ENCODE data around the gene ACBD5. TPM values are rescaled to one million over a fixed set of nuclear protein-coding genes. Genes with fewer than 3 reads are reported as not detected.
"Not testable (repeated sequence)": the region's sequence is repeated elsewhere in the genome, so short reads cannot be mapped to it uniquely, and the experiment has no call there.

ACBD5 gene
- total RNA-seq, 1 donor from 2014 or later: 18.2 TPM

DNA sequence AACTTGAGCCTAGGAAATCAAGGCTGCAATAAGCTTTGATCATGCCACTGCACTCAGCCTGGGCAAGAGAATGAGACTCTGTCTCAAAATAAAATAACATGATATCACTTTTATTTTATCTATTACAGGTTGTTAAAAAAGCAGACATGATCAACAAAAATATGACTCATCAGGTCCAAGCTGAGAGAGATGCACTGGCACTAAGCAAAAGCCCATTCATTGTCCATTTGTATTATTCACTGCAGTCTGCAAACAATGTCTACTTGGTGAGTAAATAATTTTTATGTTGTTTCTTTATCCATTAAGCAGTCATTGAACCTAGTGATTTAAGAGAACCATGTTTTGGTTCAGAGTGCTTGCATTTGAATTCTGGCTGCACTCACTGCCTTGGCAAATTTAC lies 82.2 kb downstream of the ACBD5 start:
- peaks cover 6% of the 10 kb centered on the region for H3K36me3 ChIP-seq (ENCODE audit: control insufficient read depth, insufficient read depth, low read length)
- DNase-seq (ENCODE audit: low read depth): peak; percentile 51

DNA sequence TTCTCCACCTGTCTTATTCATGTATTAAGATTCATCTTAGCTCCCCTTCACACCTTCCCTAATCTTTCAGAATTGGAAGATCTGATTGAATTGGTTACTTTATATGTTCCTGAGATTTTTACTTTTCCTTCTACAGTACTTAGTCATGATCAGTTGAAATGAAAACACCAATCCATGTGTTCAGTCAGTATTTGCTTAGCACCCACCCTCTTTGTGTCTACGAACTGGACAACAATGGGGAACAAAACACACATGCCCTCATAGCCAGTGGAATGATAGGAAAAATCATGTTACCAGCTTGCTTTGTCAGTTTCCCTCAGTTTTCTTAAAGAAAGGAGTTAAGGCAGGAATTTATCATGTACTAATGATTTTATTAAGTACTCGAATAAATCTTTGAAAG lies 83.4 kb downstream of the ACBD5 start:
- TF ChIP-seq, protein P1, sequence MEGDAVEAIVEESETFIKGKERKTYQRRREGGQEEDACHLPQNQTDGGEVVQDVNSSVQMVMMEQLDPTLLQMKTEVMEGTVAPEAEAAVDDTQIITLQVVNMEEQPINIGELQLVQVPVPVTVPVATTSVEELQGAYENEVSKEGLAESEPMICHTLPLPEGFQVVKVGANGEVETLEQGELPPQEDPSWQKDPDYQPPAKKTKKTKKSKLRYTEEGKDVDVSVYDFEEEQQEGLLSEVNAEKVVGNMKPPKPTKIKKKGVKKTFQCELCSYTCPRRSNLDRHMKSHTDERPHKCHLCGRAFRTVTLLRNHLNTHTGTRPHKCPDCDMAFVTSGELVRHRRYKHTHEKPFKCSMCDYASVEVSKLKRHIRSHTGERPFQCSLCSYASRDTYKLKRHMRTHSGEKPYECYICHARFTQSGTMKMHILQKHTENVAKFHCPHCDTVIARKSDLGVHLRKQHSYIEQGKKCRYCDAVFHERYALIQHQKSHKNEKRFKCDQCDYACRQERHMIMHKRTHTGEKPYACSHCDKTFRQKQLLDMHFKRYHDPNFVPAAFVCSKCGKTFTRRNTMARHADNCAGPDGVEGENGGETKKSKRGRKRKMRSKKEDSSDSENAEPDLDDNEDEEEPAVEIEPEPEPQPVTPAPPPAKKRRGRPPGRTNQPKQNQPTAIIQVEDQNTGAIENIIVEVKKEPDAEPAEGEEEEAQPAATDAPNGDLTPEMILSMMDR (IDR thresholded peaks at IDR 0.05; ENCODE audit: insufficient read depth, low read length, severe bottlenecking): no peak
- peak; percentile 19 for DNase-seq (ENCODE audit: low read depth)
- no peaks in the 10 kb centered on the region for H3K27me3 ChIP-seq (ENCODE audit: control insufficient read depth, insufficient read depth, low read length)
- H3K4me3 ChIP-seq (ENCODE audit: low read depth, low read length): no peak overlapping the region
- no peak for FAIRE-seq
- H3K36me3 ChIP-seq (ENCODE audit: control insufficient read depth, insufficient read depth, low read length): peaks cover 6% of the 10 kb centered on the region

More for the DNA sequence above, 82.2 kb downstream of the ACBD5 start:
- FAIRE-seq: no peak
- TF ChIP-seq, protein P1 (IDR thresholded peaks at IDR 0.05; ENCODE audit: insufficient read depth, low read length, severe bottlenecking): no peak
- Histone ChIP-seq H3K27me3 (ENCODE audit: control insufficient read depth, insufficient read depth, low read length) (no peaks in the 10 kb centered on the region), H3K4me3 (ENCODE audit: low read depth, low read length) (no peak overlapping the region)

DNA sequence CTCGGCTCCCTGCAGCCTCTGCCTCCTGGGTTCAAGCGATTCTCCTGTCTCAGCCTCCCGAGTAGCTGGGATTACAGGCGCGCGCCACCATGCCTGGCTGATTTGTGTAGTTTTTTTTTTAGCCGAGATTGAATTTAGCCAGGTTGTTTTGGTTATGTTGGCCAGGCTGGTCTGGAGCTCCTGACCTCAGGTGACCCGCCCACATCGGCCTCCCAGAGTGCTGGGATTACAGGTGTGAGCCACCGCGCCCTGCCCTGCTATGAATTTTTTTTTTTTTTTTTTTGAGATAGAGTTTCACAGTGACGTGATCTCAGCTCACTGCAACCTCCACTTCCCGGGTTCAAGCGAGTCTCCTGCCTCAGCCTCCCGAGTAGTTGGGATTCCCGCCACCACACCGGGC lies 84.0 kb downstream of the ACBD5 start:
- not testable (repeated sequence) for FAIRE-seq; DNase-seq (ENCODE audit: low read depth); H3K36me3 ChIP-seq (ENCODE audit: control insufficient read depth, insufficient read depth, low read length); H3K27me3 ChIP-seq (ENCODE audit: control insufficient read depth, insufficient read depth, low read length)
- H3K4me3 ChIP-seq (ENCODE audit: low read depth, low read length): peak overlapping the region; percentile 62

DNA sequence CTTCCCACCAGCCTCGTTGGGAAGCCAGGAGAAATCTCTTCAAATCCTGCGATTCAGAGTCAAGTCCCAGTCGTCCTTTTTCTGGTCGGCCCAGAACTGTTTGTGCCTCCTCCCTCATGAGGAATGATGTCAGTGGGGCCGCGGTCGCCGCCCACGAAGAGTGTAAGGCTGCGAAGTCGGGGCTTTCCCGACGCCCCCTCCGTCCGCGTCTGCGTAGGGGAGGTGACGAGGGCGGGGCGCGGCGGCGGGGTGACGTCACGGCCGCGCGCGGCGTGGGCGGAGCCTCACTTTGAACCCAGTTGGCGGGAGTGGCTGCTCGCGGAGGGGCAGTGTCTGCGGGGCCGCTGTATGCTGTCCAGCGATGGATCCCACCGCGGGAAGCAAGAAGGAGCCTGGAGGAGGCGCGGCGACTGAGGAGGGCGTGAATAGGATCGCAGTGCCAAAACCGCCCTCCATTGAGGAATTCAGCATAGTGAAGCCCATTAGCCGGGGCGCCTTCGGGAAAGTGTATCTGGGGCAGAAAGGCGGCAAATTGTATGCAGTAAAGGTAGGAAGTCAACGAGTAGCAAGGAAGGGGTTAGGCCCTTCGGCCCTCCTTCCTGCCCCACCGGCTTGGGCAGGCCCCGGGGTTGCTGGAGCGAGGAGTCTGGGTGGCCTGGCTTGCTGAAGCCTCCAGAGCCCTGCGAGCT lies 85.4 kb downstream of the ACBD5 start, which contains the start of gene MASTL:
MASTL (plus strand) TSS at position 287 of the 689 bp plus-strand sequence; CDS start at position 362, 75 bp downstream.
- DNase-seq (ENCODE audit: low read depth) (peak; percentile 83), FAIRE-seq (no peak)
- peak within 1 kb of the TSS; percentile 62 for H3K4me3 ChIP-seq (ENCODE audit: low read depth, low read length)
- H3K27me3 ChIP-seq (ENCODE audit: control insufficient read depth, insufficient read depth, low read length): no peaks in the 10 kb centered on the region
- H3K36me3 ChIP-seq (ENCODE audit: control insufficient read depth, insufficient read depth, low read length): peaks cover 6% of the 10 kb centered on the region
- TF ChIP-seq, protein P1 (IDR thresholded peaks at IDR 0.05; ENCODE audit: insufficient read depth, low read length, severe bottlenecking): no peak

DNA sequence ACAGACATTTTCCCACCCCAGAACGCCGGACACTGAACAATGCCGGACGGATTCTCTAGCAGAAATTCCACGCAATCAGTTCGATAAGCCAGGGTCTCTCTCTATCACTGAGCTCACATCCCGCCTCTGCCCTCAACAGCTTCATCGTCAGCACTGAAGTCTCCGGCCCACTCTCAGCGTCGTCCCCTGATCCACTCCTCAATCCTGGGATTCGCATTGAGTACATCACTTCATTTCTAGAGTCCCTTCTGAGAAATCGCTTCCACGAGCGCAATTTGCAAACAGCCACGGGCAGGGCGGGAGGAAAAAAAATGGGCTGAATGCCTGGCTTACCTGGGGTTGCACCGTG lies 86.8 kb downstream of the ACBD5 start:
- FAIRE-seq: no peak
- TF ChIP-seq, protein P1 (IDR thresholded peaks at IDR 0.05; ENCODE audit: insufficient read depth, low read length, severe bottlenecking): no peak

DNA sequence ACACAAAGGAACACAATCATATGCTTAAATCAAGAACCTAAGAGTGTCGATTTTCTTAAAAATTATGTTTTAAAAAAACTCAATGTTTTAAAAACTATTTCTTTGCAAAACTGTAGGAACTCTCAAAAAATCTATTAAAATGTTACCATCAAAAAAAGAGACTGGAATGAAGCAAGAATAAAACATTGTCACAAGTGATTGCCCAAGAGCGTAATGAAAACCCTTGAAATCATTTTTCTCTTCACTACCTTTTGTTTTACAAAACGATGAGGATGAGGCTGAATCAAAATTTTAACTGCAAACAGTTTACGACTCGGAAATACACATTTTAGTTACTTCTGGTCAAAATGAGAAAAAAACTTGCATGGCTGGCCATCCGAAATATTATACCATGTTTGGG lies 87.3 kb downstream of the ACBD5 start:
- H3K36me3 ChIP-seq (ENCODE audit: control insufficient read depth, insufficient read depth, low read length): peaks cover under 1% of the 10 kb centered on the region
- TF ChIP-seq, protein P1 (IDR thresholded peaks at IDR 0.05; ENCODE audit: insufficient read depth, low read length, severe bottlenecking): no peak
- H3K4me3 ChIP-seq (ENCODE audit: low read depth, low read length): peak overlapping the region; percentile 62
- H3K27me3 ChIP-seq (ENCODE audit: control insufficient read depth, insufficient read depth, low read length): no peaks in the 10 kb centered on the region
- no peak for DNase-seq (ENCODE audit: low read depth)
- FAIRE-seq: no peak

More for the DNA sequence above, 86.8 kb downstream of the ACBD5 start:
- H3K27me3 ChIP-seq (ENCODE audit: control insufficient read depth, insufficient read depth, low read length): no peaks in the 10 kb centered on the region
- peak; percentile 27 for DNase-seq (ENCODE audit: low read depth)
- peak overlapping the region; percentile 62 for H3K4me3 ChIP-seq (ENCODE audit: low read depth, low read length)
- peaks cover 1% of the 10 kb centered on the region for H3K36me3 ChIP-seq (ENCODE audit: control insufficient read depth, insufficient read depth, low read length)

Data from bronchial epithelial cell (primary cell).